HepG2 (cell line): ENCODE data around the gene GRIN3A. TPM values are rescaled to one million over a fixed set of nuclear protein-coding genes. Genes with fewer than 3 reads are reported as not detected.

Experiments
- CBX2 ChIP-seq, 2 experiments: fragments of 200-600 bp in 1 of 2; sonication (generic); formaldehyde crosslinking in 1 of 2; IDR thresholded peaks; 2 replicates each; pipeline versions ENCODE4 v1.7.0 to v1.8.1; 2018 to 2022; ENCODE audit warnings: low read depth in 2 of 2, low read length in 1 of 2, mild to moderate bottlenecking in 1 of 2, missing genetic modification reagents in 1 of 2
- CREB1 ChIP-seq, 2 experiments: fragments of 450-650 bp in 1 of 2; IDR thresholded peaks; 2 replicates each; pipeline ENCODE4 v1.6.1; 2016 to 2017; ENCODE audit warnings: control low read depth in 1 of 2, mild to moderate bottlenecking in 1 of 2, missing compliant biosample characterization in 1 of 2, missing genetic modification characterization in 1 of 2
- IRF2 ChIP-seq: IDR thresholded peaks from 2 replicates; pipeline ENCODE4 v1.6.1; 2018; ENCODE audit warnings: missing genetic modification reagents, missing compliant biosample characterization
- TGIF2 ChIP-seq: IDR thresholded peaks from 2 replicates; pipeline ENCODE4 v1.6.1; 2016; ENCODE audit warnings: control low read depth, missing compliant biosample characterization
- ZBTB1 ChIP-seq: sonication (generic); formaldehyde crosslinking; IDR thresholded peaks from 2 replicates; pipeline ENCODE4 v1.4.0; 2020; ENCODE audit warnings: missing genetic modification reagents, borderline replicate concordance
- ZNF205 ChIP-seq: IDR thresholded peaks from 2 replicates; pipeline ENCODE4 v1.6.1; 2018; ENCODE audit warnings: missing biosample characterization, missing genetic modification reagents
- ZNF24 ChIP-seq: fragments of 450-650 bp; IDR thresholded peaks from 2 replicates; pipeline ENCODE4 v1.6.1; 2017; ENCODE audit warnings: antibody characterized with exemption, mild to moderate bottlenecking
- ZNF256 ChIP-seq: sonication (generic); formaldehyde crosslinking; conservative IDR thresholded peaks from 2 replicates; pipeline ENCODE4 v1.4.0; 2020; ENCODE audit warnings: missing genetic modification reagents
- polyA plus RNA-seq, 8 experiments: library from polyadenylated mRNA; depleted of rRNA in 3 of 8; stranded (reverse) in 7 of 8; unstranded in 1 of 8; fragments of >200 nt; fragmentation: Illumina TruSeq in 4 of 8; extraction: Trizol in 4 of 8; gene quantifications; 2 replicates each; pipeline versions ENCODE4 v1.2.1 to v1.2.3, GENCODE V29; 2011 to 2016; ENCODE audit warnings: low read depth in 4 of 8, missing spikeins in 1 of 8, mixed read lengths in 1 of 8; ENCODE audit not compliant: insufficient read depth in 1 of 8
- total RNA-seq, 5 experiments: library from RNA; depleted of rRNA; stranded (reverse); fragments of >200 nt; fragmentation: Illumina TruSeq; extraction: Trizol; gene quantifications; 2 replicates each; pipeline ENCODE4 v1.2.3, GENCODE V29; 2016; ENCODE audit warnings: low read depth in 1 of 5
- TF ChIP-seq, protein P1 (sequence below): sonication (generic); formaldehyde crosslinking; IDR thresholded peaks from 2 replicates; pipeline ENCODE4 v1.5.0; 2020; ENCODE audit warnings: mild to moderate bottlenecking, missing genetic modification reagents, borderline replicate concordance
- TF ChIP-seq, protein P2 (sequence below): sonication (generic); formaldehyde crosslinking; IDR thresholded peaks from 2 replicates; pipeline ENCODE4 v1.5.0; 2020; ENCODE audit warnings: mild to moderate bottlenecking, missing genetic modification reagents, borderline replicate concordance
- TF ChIP-seq, protein P3 (sequence below), 2 experiments: sonication (generic) in 1 of 2; formaldehyde crosslinking in 1 of 2; IDR thresholded peaks; 2 replicates each; pipeline versions ENCODE4 v1.5.1 to v1.6.1; 2011 to 2020; ENCODE audit warnings: borderline replicate concordance in 1 of 2, low read depth in 1 of 2, low read length in 1 of 2, mild to moderate bottlenecking in 1 of 2, missing genetic modification reagents in 1 of 2, moderate library complexity in 1 of 2
- TF ChIP-seq, protein P4 (sequence below): IDR thresholded peaks from 2 replicates; pipeline ENCODE4 v1.6.1; 2016; ENCODE audit warnings: low read depth, control low read depth
- TF ChIP-seq, protein P5 (sequence below): sonication (generic); formaldehyde crosslinking; IDR thresholded peaks from 2 replicates; pipeline ENCODE4 v1.4.0; 2020; ENCODE audit warnings: missing genetic modification reagents

The GRIN3A gene
- total and polyA plus RNA-seq, 2 of the 13 experiments (the other 11 are each of a cell fraction or from before 2014, with no cell fraction given), result not detected

DNA sequence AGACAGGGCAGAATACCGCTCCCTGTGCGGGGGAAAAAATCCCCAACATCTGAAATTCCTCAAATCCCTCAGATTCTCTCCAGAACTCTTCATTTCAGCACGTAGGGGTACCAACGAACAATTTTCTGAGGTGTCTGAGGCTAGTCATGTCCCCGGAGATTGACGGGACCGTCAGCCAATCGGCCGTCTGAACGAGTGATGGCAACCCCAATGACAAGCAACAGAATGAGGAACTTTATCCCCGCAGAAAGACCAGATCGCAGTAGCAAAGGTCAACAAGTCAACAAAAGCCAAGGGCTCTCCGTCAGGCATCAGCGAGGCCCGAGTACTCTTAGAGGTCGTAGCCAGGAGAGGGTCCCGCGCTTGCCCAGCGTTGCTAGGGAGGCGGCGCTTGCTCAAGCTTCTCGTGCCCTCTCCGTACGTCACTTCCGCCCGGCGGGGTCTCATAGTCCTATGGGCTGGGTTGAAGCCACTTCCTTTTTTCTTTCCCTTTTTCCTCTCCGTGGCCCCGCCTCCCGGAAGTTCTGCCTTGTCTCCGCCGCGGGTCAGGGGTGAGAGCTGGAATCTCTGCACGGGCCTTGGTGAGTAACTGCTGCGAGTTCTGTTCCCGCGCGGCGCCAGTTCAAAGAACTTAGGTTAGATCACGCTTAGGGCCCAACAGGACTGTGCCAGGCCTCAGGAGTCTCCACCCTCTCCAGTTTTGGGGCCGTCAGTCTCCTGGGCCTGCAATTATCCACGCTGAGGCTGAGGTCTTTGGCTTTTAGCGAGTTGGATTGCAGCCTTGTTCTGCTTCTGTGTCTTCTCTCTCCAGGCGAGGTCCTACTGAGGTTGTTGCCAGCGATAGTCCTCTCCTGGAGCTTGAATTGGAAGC lies 204.9 kb downstream of the GRIN3A start, which contains the start of gene RNF20 (continued):
- TF ChIP-seq, protein P1, sequence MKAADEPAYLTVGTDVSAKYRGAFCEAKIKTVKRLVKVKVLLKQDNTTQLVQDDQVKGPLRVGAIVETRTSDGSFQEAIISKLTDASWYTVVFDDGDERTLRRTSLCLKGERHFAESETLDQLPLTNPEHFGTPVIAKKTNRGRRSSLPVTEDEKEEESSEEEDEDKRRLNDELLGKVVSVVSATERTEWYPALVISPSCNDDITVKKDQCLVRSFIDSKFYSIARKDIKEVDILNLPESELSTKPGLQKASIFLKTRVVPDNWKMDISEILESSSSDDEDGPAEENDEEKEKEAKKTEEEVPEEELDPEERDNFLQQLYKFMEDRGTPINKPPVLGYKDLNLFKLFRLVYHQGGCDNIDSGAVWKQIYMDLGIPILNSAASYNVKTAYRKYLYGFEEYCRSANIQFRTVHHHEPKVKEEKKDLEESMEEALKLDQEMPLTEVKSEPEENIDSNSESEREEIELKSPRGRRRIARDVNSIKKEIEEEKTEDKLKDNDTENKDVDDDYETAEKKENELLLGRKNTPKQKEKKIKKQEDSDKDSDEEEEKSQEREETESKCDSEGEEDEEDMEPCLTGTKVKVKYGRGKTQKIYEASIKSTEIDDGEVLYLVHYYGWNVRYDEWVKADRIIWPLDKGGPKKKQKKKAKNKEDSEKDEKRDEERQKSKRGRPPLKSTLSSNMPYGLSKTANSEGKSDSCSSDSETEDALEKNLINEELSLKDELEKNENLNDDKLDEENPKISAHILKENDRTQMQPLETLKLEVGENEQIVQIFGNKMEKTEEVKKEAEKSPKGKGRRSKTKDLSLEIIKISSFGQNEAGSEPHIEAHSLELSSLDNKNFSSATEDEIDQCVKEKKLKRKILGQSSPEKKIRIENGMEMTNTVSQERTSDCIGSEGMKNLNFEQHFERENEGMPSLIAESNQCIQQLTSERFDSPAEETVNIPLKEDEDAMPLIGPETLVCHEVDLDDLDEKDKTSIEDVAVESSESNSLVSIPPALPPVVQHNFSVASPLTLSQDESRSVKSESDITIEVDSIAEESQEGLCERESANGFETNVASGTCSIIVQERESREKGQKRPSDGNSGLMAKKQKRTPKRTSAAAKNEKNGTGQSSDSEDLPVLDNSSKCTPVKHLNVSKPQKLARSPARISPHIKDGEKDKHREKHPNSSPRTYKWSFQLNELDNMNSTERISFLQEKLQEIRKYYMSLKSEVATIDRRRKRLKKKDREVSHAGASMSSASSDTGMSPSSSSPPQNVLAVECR (CRISPR knock-in tag), result peak; percentile 90
- 0 out of 2 replicates have a peak, but pooled peaks have one; percentile 16 for TF ChIP-seq TGIF2
- TF ChIP-seq CBX2 (IDR thresholded peaks at IDR 0.05; ENCODE audit: low read depth, low read length), result no peak
- TF ChIP-seq CBX2 (CRISPR knock-in tag; IDR thresholded peaks at IDR 0.05; ENCODE audit: low read depth), result no peak
- TF ChIP-seq, protein P2, sequence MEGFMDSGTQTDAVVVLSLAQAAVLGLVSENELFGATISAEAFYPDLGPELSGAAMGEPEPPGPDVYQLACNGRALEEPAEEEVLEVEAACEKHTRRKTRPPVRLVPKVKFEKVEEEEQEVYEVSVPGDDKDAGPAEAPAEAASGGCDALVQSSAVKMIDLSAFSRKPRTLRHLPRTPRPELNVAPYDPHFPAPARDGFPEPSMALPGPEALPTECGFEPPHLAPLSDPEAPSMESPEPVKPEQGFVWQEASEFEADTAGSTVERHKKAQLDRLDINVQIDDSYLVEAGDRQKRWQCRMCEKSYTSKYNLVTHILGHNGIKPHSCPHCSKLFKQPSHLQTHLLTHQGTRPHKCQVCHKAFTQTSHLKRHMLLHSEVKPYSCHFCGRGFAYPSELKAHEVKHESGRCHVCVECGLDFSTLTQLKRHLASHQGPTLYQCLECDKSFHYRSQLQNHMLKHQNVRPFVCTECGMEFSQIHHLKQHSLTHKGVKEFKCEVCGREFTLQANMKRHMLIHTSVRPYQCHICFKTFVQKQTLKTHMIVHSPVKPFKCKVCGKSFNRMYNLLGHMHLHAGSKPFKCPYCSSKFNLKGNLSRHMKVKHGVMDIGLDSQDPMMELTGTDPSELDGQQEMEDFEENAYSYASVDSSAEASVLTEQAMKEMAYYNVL, result peak; percentile 68; the same call in 1 of the 2 replicates
- peak; percentile 87 for TF ChIP-seq IRF2 (CRISPR knock-in tag)
- no peak for TF ChIP-seq ZNF256
- TF ChIP-seq ZBTB1 (CRISPR knock-in tag), result no peak
- 0 out of 2 replicates have a peak, but pooled peaks have one; percentile 32 for TF ChIP-seq ZNF205 (CRISPR knock-in tag)
- TF ChIP-seq, protein P3, sequence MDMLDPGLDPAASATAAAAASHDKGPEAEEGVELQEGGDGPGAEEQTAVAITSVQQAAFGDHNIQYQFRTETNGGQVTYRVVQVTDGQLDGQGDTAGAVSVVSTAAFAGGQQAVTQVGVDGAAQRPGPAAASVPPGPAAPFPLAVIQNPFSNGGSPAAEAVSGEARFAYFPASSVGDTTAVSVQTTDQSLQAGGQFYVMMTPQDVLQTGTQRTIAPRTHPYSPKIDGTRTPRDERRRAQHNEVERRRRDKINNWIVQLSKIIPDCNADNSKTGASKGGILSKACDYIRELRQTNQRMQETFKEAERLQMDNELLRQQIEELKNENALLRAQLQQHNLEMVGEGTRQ (IDR thresholded peaks at IDR 0.05; ENCODE audit: low read depth, low read length), result no peak
- TF ChIP-seq, protein P3 (CRISPR knock-in tag; IDR thresholded peaks at IDR 0.05; ENCODE audit: borderline replicate concordance), result no peak
- TF ChIP-seq ZNF24, result peak; percentile 32; the same call in 1 of the 2 replicates
- TF ChIP-seq CREB1 (IDR thresholded peaks at IDR 0.05), result peak; percentile 94
- peak; percentile 99 for TF ChIP-seq CREB1 (CRISPR knock-in tag; IDR thresholded peaks at IDR 0.05)
- TF ChIP-seq, protein P4, sequence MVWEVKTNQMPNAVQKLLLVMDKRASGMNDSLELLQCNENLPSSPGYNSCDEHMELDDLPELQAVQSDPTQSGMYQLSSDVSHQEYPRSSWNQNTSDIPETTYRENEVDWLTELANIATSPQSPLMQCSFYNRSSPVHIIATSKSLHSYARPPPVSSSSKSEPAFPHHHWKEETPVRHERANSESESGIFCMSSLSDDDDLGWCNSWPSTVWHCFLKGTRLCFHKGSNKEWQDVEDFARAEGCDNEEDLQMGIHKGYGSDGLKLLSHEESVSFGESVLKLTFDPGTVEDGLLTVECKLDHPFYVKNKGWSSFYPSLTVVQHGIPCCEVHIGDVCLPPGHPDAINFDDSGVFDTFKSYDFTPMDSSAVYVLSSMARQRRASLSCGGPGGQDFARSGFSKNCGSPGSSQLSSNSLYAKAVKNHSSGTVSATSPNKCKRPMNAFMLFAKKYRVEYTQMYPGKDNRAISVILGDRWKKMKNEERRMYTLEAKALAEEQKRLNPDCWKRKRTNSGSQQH (CRISPR knock-in tag), result peak; percentile 60; the same call in 1 of the 2 replicates
- TF ChIP-seq, protein P5, sequence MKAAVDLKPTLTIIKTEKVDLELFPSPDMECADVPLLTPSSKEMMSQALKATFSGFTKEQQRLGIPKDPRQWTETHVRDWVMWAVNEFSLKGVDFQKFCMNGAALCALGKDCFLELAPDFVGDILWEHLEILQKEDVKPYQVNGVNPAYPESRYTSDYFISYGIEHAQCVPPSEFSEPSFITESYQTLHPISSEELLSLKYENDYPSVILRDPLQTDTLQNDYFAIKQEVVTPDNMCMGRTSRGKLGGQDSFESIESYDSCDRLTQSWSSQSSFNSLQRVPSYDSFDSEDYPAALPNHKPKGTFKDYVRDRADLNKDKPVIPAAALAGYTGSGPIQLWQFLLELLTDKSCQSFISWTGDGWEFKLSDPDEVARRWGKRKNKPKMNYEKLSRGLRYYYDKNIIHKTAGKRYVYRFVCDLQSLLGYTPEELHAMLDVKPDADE (CRISPR knock-in tag), result no peak
